ENCODE measurements around the gene LOC128125822.

LOC128125822 gene

GRCh38 chr6:63549076-63549475 is 23.2 kb upstream of the LOC128125822 start:
- Histone ChIP-seq H2AFZ (replicated peaks; ENCODE audit: low read length, poor library complexity) (no peak overlapping the region), H3K56ac (ENCODE audit: extremely low read depth, insufficient read depth, low read length) (no peak overlapping the region), H3K27me3 (ENCODE audit: control insufficient read depth, insufficient read depth, low read length) (no peaks in the 10 kb centered on the region), H2BK5ac (ENCODE audit: low read depth, low read length, poor library complexity, severe bottlenecking) (no peak overlapping the region), H4K8ac (ENCODE audit: low read depth in 2 of 2, low read length in 2 of 2) (no peak overlapping the region), H3K23ac (ENCODE audit: low read depth, low read length) (no peak overlapping the region), H3K27ac (ENCODE audit: insufficient read depth, low read length) (no peak overlapping the region), H2BK120ac (ENCODE audit: low read depth, low read length) (no peak overlapping the region), H3K18ac (ENCODE audit: low read depth, low read length) (no peak overlapping the region), H2AK5ac (ENCODE audit: low read depth, low read length) (no peak overlapping the region), H2BK15ac (ENCODE audit: low read depth, low read length) (no peak overlapping the region), H3K9me1 (ENCODE audit: insufficient read depth, low read length) (no peaks in the 10 kb centered on the region), H3K14ac (replicated peaks; ENCODE audit: low read depth, low read length) (no peak overlapping the region), H3K9me3 (ENCODE audit: control insufficient read depth, insufficient read depth, low read length) (no peaks in the 10 kb centered on the region), H4K5ac (ENCODE audit: low read depth, low read length) (no peak overlapping the region), H3K9ac (ENCODE audit: low read depth, low read length) (no peak overlapping the region), H3K4me2 (ENCODE audit: low read depth, low read length) (no peak overlapping the region), H3K4me1 (ENCODE audit: control insufficient read depth, insufficient read depth, low read length) (no peaks in the 10 kb centered on the region), H3K79me1 (ENCODE audit: low read depth in 1 of 2, low read length in 2 of 2) (no peaks in the 10 kb centered on the region), H4K91ac (ENCODE audit: insufficient read depth, low read depth, low read length) (no peak overlapping the region), H3K4ac (ENCODE audit: low read depth, low read length) (no peak overlapping the region), H2BK20ac (ENCODE audit: low read depth, low read length) (no peak overlapping the region), H3K36me3 (ENCODE audit: control insufficient read depth, insufficient read depth, low read length) (no peaks in the 10 kb centered on the region), H3K4me3 (ENCODE audit: insufficient read depth, low read depth, low read length) (no peak overlapping the region), H2AK9ac (replicated peaks; ENCODE audit: low read depth, low read length, poor library complexity) (no peak overlapping the region), H4K20me1 (ENCODE audit: insufficient read depth, low read length) (no peaks in the 10 kb centered on the region)
- DNase-seq, result no peak
- 80% methylated on average over 1 of the region's 5 CpGs; no CpG with 5 or more reads in 1 of the 2 experiments for WGBS, 2 experiments (ENCODE audit: extremely low coverage in 2 of 2, insufficient read length in 1 of 2)
- intact Hi-C loops (cut with micrococcal nuclease), result no loop called here
- dilution Hi-C loops (cut with HindIII; ENCODE audit: low sequenced_read_pairs, unreplicated experiment), result no loop called here
- no peak for TF ChIP-seq FOS (IDR thresholded peaks at IDR 0.05; ENCODE audit: low read depth, low read length)
- TF ChIP-seq CEBPB (IDR thresholded peaks at IDR 0.05; ENCODE audit: low read depth, low read length), result no peak
- no peak for TF ChIP-seq SMC3 (IDR thresholded peaks at IDR 0.05; ENCODE audit: low read depth, low read length)
- TF ChIP-seq RAD21 (IDR thresholded peaks at IDR 0.05; ENCODE audit: low read length), result no peak
- TF ChIP-seq MXI1 (IDR thresholded peaks at IDR 0.05; ENCODE audit: borderline replicate concordance, low read depth, low read length), result no peak
- no peak for TF ChIP-seq MAZ (IDR thresholded peaks at IDR 0.05; ENCODE audit: borderline replicate concordance, low read depth, low read length)
- TF ChIP-seq RCOR1 (IDR thresholded peaks at IDR 0.05; ENCODE audit: insufficient replicate concordance, low read length), result no peak
- BruUV-seq (replicated peaks), result no TSS peak
- CTCF ChIA-PET, result interaction anchor here (0.7 kb wide), 1 partner anchor 25 kb away, joined by 3 read pairs; no protein-coding TSS in a partner anchor
- POLR2A ChIA-PET (ENCODE audit: unreplicated experiment), result no interaction called here
- in situ Hi-C loops (cut with MboI; ENCODE audit: low sequenced_read_pairs), result no loop called here
- no peak for ATAC-seq (ENCODE audit: low read depth)

Data from IMR-90 (cell line).